NOMO-1 treated with DMSO at 0.1 percent for 48 hours (cell line): ENCODE data around the gene KSR2.
A peak's percentile ranks its signal among the peaks of the same experiment; 100 is the strongest.

Experiments
- DNase-seq: peaks from one replicate; lab custom pipeline; 2025; ENCODE audit not compliant: unreplicated experiment; lab: John Stamatoyannopoulos, UW

Gene KSR2

GRCh38 chr12:117589021-117589420, 379.8 kb downstream of the KSR2 start:
- no peak for DNase-seq

DNA sequence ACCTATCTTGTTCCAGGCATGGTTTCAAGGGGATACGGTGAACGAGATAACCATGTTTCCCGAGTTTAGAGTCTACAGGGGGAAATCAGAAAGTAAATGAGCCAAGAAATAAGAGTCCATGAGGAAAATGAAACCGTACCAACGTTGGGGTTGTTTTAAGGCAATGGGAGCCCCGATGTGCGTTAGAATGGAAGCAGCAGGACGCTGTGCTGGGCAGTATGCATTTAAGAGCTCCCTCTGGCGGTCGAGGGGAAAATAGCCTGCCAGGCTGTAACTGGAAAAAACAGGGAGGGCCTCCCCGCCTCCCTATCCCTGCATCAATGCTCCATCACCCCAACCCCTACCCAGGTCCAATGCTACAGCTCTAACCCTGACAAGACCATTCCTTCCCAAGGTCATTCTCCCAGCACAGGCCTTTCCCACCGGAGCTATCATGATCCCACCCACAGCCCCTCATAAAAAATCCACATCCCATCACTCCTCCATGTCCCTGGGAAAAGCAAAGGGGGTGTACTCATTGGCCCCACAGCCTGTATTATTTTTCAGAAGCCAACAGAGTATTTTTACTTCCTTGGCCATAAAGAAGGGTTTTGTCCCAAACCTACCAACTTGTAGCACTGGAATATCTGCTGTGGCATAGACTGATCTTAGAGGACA, 381.0 kb downstream of the KSR2 start:
- DNase-seq = peak; percentile 59

- DNase-seq = no peak
Measured at GRCh38 chr12:117583677-117584225, 385.0 kb downstream of the KSR2 start.

- no peak for DNase-seq
Measured at GRCh38 chr12:117583092-117583491, 385.7 kb downstream of the KSR2 start.

DNA sequence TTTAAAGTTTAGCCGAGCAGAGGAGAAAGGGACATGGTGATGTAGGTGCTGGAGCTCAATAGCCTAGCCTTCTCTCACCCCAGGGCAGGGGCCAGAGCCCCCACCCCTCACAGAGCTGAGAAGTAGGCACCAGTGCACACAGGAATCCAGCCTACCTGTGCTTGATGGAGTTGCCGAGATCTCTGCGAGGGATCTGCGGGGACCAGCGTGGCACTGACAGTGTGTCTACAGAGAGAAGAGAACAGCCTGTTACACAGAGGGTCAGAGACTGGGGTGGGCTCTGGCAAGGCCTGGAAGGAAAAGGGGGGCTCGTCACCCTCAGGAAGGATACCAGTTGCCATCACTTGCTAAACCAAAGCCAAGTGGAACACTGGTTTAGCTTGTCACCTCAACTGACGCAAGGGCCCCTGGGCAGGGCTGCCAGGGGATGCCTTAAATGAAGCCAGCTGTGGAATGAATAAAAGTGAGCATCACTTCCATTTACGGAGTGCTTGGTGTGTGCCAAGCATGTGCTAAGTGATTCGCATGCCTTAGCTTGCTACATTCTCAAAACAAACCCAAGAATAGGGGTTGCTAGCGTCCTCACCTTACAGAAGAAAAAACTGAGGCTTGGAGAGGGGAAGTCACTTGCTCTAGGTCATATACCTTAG, 386.5 kb downstream of the KSR2 start:
- no peak for DNase-seq

- peak; percentile 37 for DNase-seq
Measured at GRCh38 chr12:117580718-117581062, 388.1 kb downstream of the KSR2 start.

- DNase-seq = no peak
Measured at GRCh38 chr12:117580015-117580717, 388.6 kb downstream of the KSR2 start.

- no peak for DNase-seq
Measured at GRCh38 chr12:117577122-117577657, 391.6 kb downstream of the KSR2 start.

GRCh38 chr12:117576053-117576452, 392.7 kb downstream of the KSR2 start:
- no peak for DNase-seq

DNA sequence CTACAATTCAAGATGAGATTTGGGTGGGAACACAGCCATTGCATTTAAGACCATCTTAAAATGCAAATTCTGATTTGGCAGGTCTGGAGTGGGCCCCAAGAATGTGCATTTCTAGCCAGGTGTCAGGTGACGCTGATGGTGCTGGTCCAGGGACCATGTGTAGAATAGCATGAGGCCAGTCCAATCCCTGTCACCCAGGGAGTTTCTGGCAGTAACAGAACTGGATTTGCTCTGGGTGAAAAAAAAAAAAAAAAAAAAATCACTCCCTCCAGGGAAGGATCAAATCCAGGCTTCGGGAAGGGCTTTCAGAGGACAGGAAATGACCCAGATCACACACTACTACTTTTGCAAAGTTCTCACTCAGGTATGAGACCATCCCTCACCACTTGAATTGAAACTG, 394.1 kb downstream of the KSR2 start:
- DNase-seq = no peak

GRCh38 chr12:117572755-117573154, 396.0 kb downstream of the KSR2 start:
- no peak for DNase-seq

DNA sequence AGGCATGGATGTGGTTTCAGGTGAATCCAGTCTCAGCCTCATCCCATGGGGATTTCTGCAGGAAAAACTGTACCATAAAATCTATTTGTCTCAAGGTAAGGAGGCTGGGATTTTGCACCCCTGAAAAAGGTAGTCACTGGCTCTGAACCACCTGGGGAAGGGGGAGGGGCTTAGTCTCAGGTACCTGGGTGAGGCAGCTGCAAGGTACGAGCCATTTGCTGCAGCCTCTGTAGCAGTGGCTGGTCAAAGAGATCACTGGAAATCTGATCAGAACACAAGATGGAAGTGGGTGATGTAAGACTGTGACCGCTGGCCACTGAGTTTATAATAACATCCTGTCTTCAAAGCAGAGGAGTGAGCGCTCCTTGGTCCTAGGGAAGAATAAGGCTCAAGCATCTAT, 397.5 kb downstream of the KSR2 start:
- DNase-seq = peak; percentile 26

DNA sequence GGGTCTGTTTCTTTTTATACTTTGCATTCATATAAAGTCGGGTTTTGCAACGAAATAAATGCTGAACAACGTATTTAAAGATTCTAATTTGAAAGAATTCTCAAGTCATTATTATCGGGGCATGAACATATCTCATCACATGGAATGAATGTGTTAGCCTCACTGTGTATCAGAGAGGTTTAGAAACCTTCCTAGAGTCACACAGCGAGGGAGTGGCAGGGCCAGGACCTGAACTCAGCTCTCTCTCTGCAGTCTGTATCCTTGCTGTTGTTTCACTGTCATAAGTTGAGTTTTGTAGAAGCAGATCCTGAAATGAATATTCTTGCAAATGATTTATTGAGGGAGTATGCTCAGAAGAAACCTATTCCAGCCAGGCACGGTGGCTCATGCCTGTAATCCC, 398.2 kb downstream of the KSR2 start:
- no peak for DNase-seq

- no peak for DNase-seq
Measured at GRCh38 chr12:117567644-117568216, 401.1 kb downstream of the KSR2 start.

DNA sequence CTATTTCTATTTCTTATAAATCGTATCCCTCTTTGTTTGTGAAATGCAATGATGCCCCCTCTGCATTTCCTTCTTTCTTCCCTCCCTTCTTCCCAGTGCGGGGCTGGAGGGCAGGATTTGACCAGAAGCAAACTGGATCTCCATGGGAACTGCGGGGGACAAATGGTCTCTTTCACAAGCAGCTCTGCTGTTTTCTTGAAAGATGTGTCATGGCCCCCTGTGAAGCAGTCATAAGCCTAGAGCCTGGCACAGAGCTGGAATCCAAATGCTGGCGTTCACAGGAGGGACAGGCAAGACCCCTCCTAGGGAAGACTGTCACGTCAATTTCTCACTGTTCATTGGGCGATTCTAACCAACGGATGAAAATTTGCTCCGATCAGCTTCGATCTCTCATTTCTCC, 403.9 kb downstream of the KSR2 start:
- DNase-seq = no peak

DNA sequence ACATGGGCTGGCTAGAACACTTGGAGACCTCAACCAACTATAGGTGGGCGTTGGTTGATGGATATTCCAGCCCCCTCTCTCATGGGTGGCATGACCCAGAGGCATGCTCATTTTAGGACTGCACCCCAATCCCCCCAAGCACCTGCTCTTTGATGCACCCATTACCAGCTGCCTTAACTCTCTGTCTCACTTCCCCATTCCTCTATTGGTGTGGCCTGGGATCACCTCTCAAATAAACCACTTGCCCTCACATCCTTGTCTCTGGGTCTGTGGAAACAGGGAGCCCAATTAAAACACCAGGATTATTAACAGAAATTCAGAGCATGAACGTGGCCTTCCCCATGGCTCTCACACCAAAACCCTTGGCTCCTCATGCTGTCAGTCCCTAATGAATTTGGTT, 405.1 kb downstream of the KSR2 start:
- no peak for DNase-seq

- no peak for DNase-seq
Measured at GRCh38 chr12:117563007-117563406, 405.8 kb downstream of the KSR2 start.

DNA sequence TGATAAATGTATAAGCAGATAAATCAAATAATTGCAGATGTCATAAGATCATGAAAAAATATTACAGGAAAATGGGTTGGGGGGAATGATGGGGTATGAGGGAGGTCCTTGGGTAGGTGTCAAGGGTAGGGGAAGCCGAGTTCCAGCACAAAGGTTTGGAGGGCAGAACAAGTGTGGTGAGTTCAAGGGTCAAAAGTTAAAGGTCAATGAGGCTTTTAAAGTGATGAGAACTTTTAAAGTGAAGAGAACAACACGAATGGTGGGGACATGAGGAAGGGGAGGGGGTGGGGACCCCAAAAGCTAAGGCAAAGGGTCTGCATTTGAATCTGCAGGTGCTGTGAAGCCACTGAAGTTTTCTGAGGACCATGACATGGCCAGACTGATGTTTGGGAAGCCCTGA, 406.8 kb downstream of the KSR2 start:
- no peak for DNase-seq

- DNase-seq = no peak
Measured at GRCh38 chr12:117559978-117560377, 408.8 kb downstream of the KSR2 start.

GRCh38 chr12:117555889-117556288, 412.9 kb downstream of the KSR2 start:
- no peak for DNase-seq

- DNase-seq = no peak
Measured at GRCh38 chr12:117552971-117553370, 415.8 kb downstream of the KSR2 start.

DNA sequence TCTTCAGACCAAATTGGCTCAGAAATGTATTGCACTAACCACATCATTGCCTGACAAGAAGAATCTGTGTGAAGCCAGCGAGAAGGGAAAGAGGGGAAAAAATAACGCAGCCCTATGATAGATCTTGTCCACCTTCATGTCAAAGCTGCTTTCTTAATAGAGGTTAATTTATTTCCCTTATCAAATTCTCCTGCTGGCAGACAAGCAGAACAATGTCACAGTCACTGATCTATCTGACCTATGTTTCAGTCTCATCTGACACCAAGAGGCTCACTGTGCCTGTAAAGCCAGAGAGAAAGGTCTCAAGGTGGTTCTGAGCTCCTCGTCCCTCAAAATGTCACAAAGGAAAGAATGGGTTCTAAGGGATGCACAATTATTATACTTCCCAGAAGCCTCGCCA, 417.1 kb downstream of the KSR2 start:
- no peak for DNase-seq
